MCF 10A (cell line): ENCODE measurements around the gene MIB1. TPM values are rescaled to one million over a fixed set of nuclear protein-coding genes. Genes with fewer than 3 reads are reported as not detected.
"Not testable (repeated sequence)": the region's sequence is repeated elsewhere in the genome, so short reads cannot be mapped to it uniquely, and the experiment has no call there.

Experiments used
- BruUV-seq: library from RNA; stranded (reverse); fragments of 400-500 nt; replicated peaks from 2 replicates; lab custom pipeline; 2021; lab: Mats Ljungman, UMichigan
- CTCF ChIA-PET: fragments of 300-600 bp; sonication (Branson Sonifier 250); formaldehyde crosslinking; extraction: SDS; loops from one replicate; lab custom pipeline; 2021; ENCODE audit warnings: antibody characterized with exemption, inconsistent platforms; lab: Yijun Ruan, JAX
- POLR2A ChIA-PET: fragments of 300-600, 350-650 bp; sonication (Branson Sonifier 250); formaldehyde crosslinking; extraction: SDS; loops from one replicate; lab custom pipeline; 2020; ENCODE audit warnings: antibody characterized with exemption, inconsistent platforms; lab: Yijun Ruan, JAX
- DNase-seq: peaks from one replicate; pipeline ENCODE4 v3.0.0-alpha.2; 2018; ENCODE audit not compliant: unreplicated experiment
- H3K27ac Mint-ChIP-seq: one replicate; pipeline ENCODE4 v1.8.0; 2022; ENCODE audit warnings: mild to moderate bottlenecking, low read depth, mixed read lengths; ENCODE audit not compliant: unreplicated experiment
- H3K27me3 Mint-ChIP-seq: one replicate; pipeline ENCODE4 v1.8.0; 2022; ENCODE audit warnings: mixed read lengths; ENCODE audit not compliant: insufficient read depth, unreplicated experiment
- H3K36me3 Mint-ChIP-seq: one replicate; pipeline ENCODE4 v1.8.0; 2022; ENCODE audit warnings: mild to moderate bottlenecking, moderate library complexity, mixed read lengths; ENCODE audit not compliant: insufficient read depth, unreplicated experiment
- H3K4me1 Mint-ChIP-seq: one replicate; pipeline ENCODE4 v1.8.0; 2022; ENCODE audit warnings: mixed read lengths; ENCODE audit not compliant: insufficient read depth, unreplicated experiment
- H3K4me3 Mint-ChIP-seq: one replicate; pipeline ENCODE4 v1.8.0; 2022; ENCODE audit warnings: mild to moderate bottlenecking, moderate library complexity, mixed read lengths; ENCODE audit not compliant: unreplicated experiment
- H3K9me3 Mint-ChIP-seq: one replicate; pipeline ENCODE4 v1.8.0; 2022; ENCODE audit warnings: mixed read lengths; ENCODE audit not compliant: unreplicated experiment
- CTCF ChIP-seq: fragments of 200-600 bp; IDR thresholded peaks from one replicate; pipeline ENCODE4 v1.8.0; 2022; ENCODE audit warnings: antibody characterized with exemption, mild to moderate bottlenecking; ENCODE audit not compliant: unreplicated experiment
- intact Hi-C: fragments of 100-400 bp; cut with micrococcal nuclease; formaldehyde crosslinking; loops from 2 replicates; pipeline ENCODE4 v1.14.1; 2022
- total RNA-seq: library from RNA; stranded (reverse); gene quantifications from 2 replicates; pipeline ENCODE4 v1.2.3, GENCODE V29; 2022

The MIB1 gene
- total RNA-seq, 1 experiment from 2014 or later, result 40.5 TPM

- H3K4me1 Mint-ChIP-seq, result peaks cover 6% of the 10 kb centered on the region
- no peak for DNase-seq
- no peak overlapping the region for H3K4me3 Mint-ChIP-seq
- peaks cover 10% of the 10 kb centered on the region for H3K9me3 Mint-ChIP-seq
- ChIA-PET POLR2A (no interaction called here), CTCF (no interaction called here)
- H3K36me3 Mint-ChIP-seq, result no peaks in the 10 kb centered on the region
- no peak overlapping the region for H3K27ac Mint-ChIP-seq
- intact Hi-C loops, result no loop called here
- TF ChIP-seq CTCF, result no peak
- BruUV-seq, result no TSS peak
- no peaks in the 10 kb centered on the region for H3K27me3 Mint-ChIP-seq
Observed at GRCh38 chr18:21735452-21736015, 5.1 kb upstream of the MIB1 start.

- H3K4me1 Mint-ChIP-seq, H3K27ac Mint-ChIP-seq, CTCF ChIA-PET, DNase-seq, H3K36me3 Mint-ChIP-seq, BruUV-seq, H3K27me3 Mint-ChIP-seq, intact Hi-C loops, H3K4me3 Mint-ChIP-seq: not testable (repeated sequence)
- peaks cover 10% of the 10 kb centered on the region for H3K9me3 Mint-ChIP-seq
- POLR2A ChIA-PET, result interaction anchor here (1.0 to 1.2 kb wide), 2 partner anchors 32 to 137 kb away, joined by 3 to 4 read pairs; partner anchors contain the start of genes ABHD3 and ESCO1
Observed at GRCh38 chr18:21736926-21737325, 3.7 kb upstream of the MIB1 start.

GRCh38 chr18:21739604-21740537, 721 bp upstream of the MIB1 start:
- no peaks in the 10 kb centered on the region for H3K36me3 Mint-ChIP-seq
- TSS peak; percentile 77 for BruUV-seq

GRCh38 chr18:21741312-21741561, 645 bp downstream of the MIB1 start:
- H3K27me3 Mint-ChIP-seq, result no peaks in the 10 kb centered on the region
- ChIA-PET POLR2A (interaction anchor here (1.3 to 5.5 kb wide), 9 partner anchors 10 to 144 kb away, joined by 3 to 97 read pairs (median 9); partner anchors contain the start of genes ABHD3, ESCO1 and SNRPD1), CTCF (interaction anchor here (0.5 kb wide), 1 partner anchor 1194 kb away, joined by 6 read pairs; no protein-coding TSS in a partner anchor)
- peak overlapping the region; percentile 69 for H3K27ac Mint-ChIP-seq
- peaks cover 7% of the 10 kb centered on the region for H3K9me3 Mint-ChIP-seq
- no TSS peak for BruUV-seq
- peaks cover 5% of the 10 kb centered on the region for H3K36me3 Mint-ChIP-seq
- no peak for DNase-seq
- TF ChIP-seq CTCF, result no peak
- H3K4me1 Mint-ChIP-seq, result peaks cover 15% of the 10 kb centered on the region
- intact Hi-C loops, result no loop called here
- peak overlapping the region; percentile 87 for H3K4me3 Mint-ChIP-seq

More at GRCh38 chr18:21739604-21740537, 721 bp upstream of the MIB1 start:
- H3K9me3 Mint-ChIP-seq, result peaks cover 10% of the 10 kb centered on the region
- intact Hi-C loops, result loop anchor here (1.0 kb wide), 2 partner anchors 36 to 140 kb away; partner anchors contain the start of genes ABHD3 and ESCO1
- POLR2A ChIA-PET, result interaction anchor here (0.6 to 5.5 kb wide), 22 partner anchors 9 to 150 kb away, joined by 3 to 97 read pairs (median 4); partner anchors contain the start of genes ABHD3, ESCO1 and SNRPD1
- CTCF ChIA-PET, result interaction anchor here (0.5 to 1.4 kb wide), 3 partner anchors 10 to 86 kb away, joined by 3 to 8 read pairs (median 3); no protein-coding TSS in a partner anchor
- peak overlapping the region; percentile 87 for H3K4me3 Mint-ChIP-seq
- H3K4me1 Mint-ChIP-seq, result peaks cover 15% of the 10 kb centered on the region
- H3K27me3 Mint-ChIP-seq, result no peaks in the 10 kb centered on the region
- no peak for TF ChIP-seq CTCF
- H3K27ac Mint-ChIP-seq, result peak overlapping the region; percentile 96
- no peak for DNase-seq
